ENCODE results near the gene PAFAH1B1.

- TF ChIP-seq REST (IDR thresholded peaks at IDR 0.05; ENCODE audit: low read depth, low read length) (no peak), CTCF (IDR thresholded peaks at IDR 0.05 in 2 of 3, conservative IDR thresholded peaks at IDR 0.05 in 1 of 3; ENCODE audit: control insufficient read depth in 2 of 3, extremely low read depth in 1 of 3, insufficient read depth in 1 of 3, low read depth in 3 of 3, low read length in 3 of 3) (no peak), MYB (IDR thresholded peaks at IDR 0.05; ENCODE audit: borderline replicate concordance, low read depth, low read length) (no peak), YY1 (IDR thresholded peaks at IDR 0.05; ENCODE audit: low read depth, low read length) (no peak), JUND (IDR thresholded peaks at IDR 0.05; ENCODE audit: low read depth, low read length) (no peak), SMC3 (IDR thresholded peaks at IDR 0.05; ENCODE audit: borderline replicate concordance, low read length) (no peak), RAD21 (IDR thresholded peaks at IDR 0.05; ENCODE audit: insufficient read depth, low read depth, low read length) (no peak), ASH2L (IDR thresholded peaks at IDR 0.05; ENCODE audit: borderline replicate concordance, low read depth) (no peak), POLR2AphosphoS5 (IDR thresholded peaks at IDR 0.05; ENCODE audit: low read length) (no peak), EZH2 (IDR thresholded peaks at IDR 0.05; ENCODE audit: borderline replicate concordance, control insufficient read depth, low read depth, low read length) (no peak)
Observed at GRCh38 chr17:2705888-2706795, 112.7 kb downstream of the PAFAH1B1 start.
